Activated gamma-delta T cell treated with Interleukin-2 at 50 U/mL for 16 hours (primary cell): ENCODE measurements around the gene SCARB1.
"Not testable (repeated sequence)": the region's sequence is repeated elsewhere in the genome, so short reads cannot be mapped to it uniquely, and the experiment has no call there.

Source experiments
- DNase-seq: peaks from one replicate; pipeline ENCODE4 v3.0.0-alpha.2; 2020

The SCARB1 gene

GRCh38 chr12:124883263-124884130 lies 19.8 kb upstream of the SCARB1 start:
- DNase-seq = no peak

- DNase-seq = no peak
These were observed 17.5 kb upstream of the SCARB1 start for GRCh38 chr12:124881123-124881522.

- not testable (repeated sequence) for DNase-seq
These were observed 16.7 kb upstream of the SCARB1 start for GRCh38 chr12:124880335-124880734.

- DNase-seq = no peak
These were observed 15.3 kb upstream of the SCARB1 start for GRCh38 chr12:124878795-124879516.

GRCh38 chr12:124877423-124877822 lies 13.8 kb upstream of the SCARB1 start:
- DNase-seq = no peak

GRCh38 chr12:124876171-124876570 lies 12.5 kb upstream of the SCARB1 start:
- DNase-seq = no peak

GRCh38 chr12:124875803-124876132 lies 12.1 kb upstream of the SCARB1 start:
- DNase-seq = no peak

GRCh38 chr12:124874988-124875802 lies 11.5 kb upstream of the SCARB1 start:
- no peak for DNase-seq

GRCh38 chr12:124874188-124874587 lies 10.5 kb upstream of the SCARB1 start:
- DNase-seq = no peak

- no peak for DNase-seq
These were observed 8.5 kb upstream of the SCARB1 start for GRCh38 chr12:124872068-124872719.

- DNase-seq = no peak
These were observed 7.6 kb upstream of the SCARB1 start for GRCh38 chr12:124871297-124871696.

GRCh38 chr12:124870515-124870914 lies 6.9 kb upstream of the SCARB1 start:
- no peak for DNase-seq

- DNase-seq = no peak
These were observed 5.5 kb upstream of the SCARB1 start for GRCh38 chr12:124869059-124869665.

GRCh38 chr12:124868252-124869058 lies 4.8 kb upstream of the SCARB1 start:
- DNase-seq = no peak

GRCh38 chr12:124867401-124867930 lies 3.8 kb upstream of the SCARB1 start:
- DNase-seq = no peak

GRCh38 chr12:124866883-124867400 lies 3.3 kb upstream of the SCARB1 start:
- DNase-seq = no peak

GRCh38 chr12:124866195-124866882 lies 2.7 kb upstream of the SCARB1 start:
- no peak for DNase-seq

- no peak for DNase-seq
These were observed 2.1 kb upstream of the SCARB1 start for GRCh38 chr12:124865728-124866127.

- no peak for DNase-seq
These were observed 675 bp upstream of the SCARB1 start for GRCh38 chr12:124864326-124864752.

- no peak for DNase-seq
These were observed 772 bp downstream of the SCARB1 start for GRCh38 chr12:124862768-124863415.
